Left cardiac atrium (tissue), 4 donors: ENCODE results near the gene RAPGEF2. TPM values are rescaled to one million over a fixed set of nuclear protein-coding genes. Genes with fewer than 3 reads are reported as not detected.
"Not testable (repeated sequence)": the region's sequence is repeated elsewhere in the genome, so short reads cannot be mapped to it uniquely, and the experiment has no call there.

Source experiments
- ATAC-seq, 2 donors: fragments of 200-7000 bp; cut with Tn5 transposase; one replicate each; pipeline ENCODE4 v1.9.1; 2020; ENCODE audit warnings: mild to moderate bottlenecking in 2 of 2, moderate library complexity in 2 of 2
- DNase-seq: peaks from one replicate; pipeline ENCODE4 v3.0.0-alpha.2; 2020
- intact Hi-C, 2 donors: fragments of 100-400 bp; cut with DNase I; formaldehyde crosslinking; loops; one replicate each; pipeline versions ENCODE4 v1.14.1 to v1.15.1; 2022 to 2023
- total RNA-seq, 2 donors: library from RNA; stranded (reverse); fragmentation: NEBNext Ultra II Directional; extraction: Animal tissue kit (Norgen Biotek cat#: 25700); gene quantifications; one replicate each; pipeline ENCODE4 v1.2.1, GENCODE V29; 2021
- donor health status: DM: no; HTN: yes; CAD: no.
- donor health status: DM: no; HTN: yes; CAD: no; lungs with severe emphysema.
- donor health status: DM: yes; HTN: yes; CAD: no.
- donor health status: Dilated cardiomyopathy.

The RAPGEF2 gene
- total RNA-seq, 2 donors from 2014 or later: 28.0 to 38.0 TPM

DNA sequence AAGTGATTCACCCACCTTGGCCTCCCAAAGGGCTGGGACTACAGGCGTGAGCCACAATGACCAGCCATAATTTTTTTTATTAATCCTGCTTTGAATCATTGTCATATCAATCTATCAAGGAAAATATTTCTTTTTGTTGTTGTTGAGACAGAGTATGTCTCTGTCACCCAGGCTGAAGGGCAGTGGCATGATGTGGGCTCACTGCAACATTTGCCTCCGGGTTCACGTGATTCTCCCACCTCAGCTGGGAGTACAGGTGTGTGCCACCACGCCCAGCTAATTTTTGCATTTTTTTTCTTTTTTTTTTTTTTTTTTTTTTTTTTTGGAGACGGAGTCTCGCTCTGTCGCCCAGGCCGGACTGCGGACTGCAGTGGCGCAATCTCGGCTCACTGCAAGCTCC is 8.7 kb upstream of the RAPGEF2 start:
- intact Hi-C loops, DNase-seq, ATAC-seq: not testable (repeated sequence)

DNA sequence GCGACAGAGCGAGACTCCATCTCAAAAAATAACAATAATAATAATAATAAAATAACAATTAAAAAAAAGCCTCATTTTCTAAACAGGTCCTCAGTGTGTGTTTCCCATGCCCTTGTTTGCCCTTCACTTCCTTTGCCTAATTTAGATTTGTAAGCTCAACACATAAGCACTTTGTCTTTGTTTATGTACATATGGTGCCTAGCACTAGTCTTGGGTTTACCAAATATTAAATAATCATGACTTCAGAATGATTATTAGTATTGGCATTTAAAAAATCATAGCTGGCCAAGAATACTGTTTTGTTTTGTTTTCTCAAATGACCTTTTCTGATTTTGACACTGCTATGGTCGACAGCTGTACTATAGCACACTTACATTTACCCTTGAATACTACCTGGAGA is 6.4 kb upstream of the RAPGEF2 start:
- ATAC-seq (no peak), DNase-seq (no peak)
- intact Hi-C loops: no loop called here

DNA sequence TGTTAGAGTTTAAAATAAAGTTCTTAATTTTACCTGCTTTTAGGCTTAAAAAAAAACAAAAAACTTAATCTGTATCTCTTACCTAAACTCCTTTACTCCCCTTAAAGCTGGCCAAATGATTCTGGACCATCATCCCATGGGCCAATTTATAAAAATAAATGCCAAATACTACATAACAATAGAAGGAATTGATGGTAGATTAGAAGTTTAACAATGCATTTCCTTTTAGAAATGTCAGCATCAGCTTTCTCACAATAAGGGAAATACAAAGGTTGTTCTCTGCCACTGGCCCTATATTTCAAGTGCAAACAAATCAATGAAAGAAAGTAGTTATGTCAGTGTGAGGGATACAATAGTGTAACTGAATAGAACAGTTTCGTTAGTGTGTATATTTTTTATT is 5.7 kb upstream of the RAPGEF2 start:
- no peak for ATAC-seq
- intact Hi-C loops: no loop called here
- no peak for DNase-seq

DNA sequence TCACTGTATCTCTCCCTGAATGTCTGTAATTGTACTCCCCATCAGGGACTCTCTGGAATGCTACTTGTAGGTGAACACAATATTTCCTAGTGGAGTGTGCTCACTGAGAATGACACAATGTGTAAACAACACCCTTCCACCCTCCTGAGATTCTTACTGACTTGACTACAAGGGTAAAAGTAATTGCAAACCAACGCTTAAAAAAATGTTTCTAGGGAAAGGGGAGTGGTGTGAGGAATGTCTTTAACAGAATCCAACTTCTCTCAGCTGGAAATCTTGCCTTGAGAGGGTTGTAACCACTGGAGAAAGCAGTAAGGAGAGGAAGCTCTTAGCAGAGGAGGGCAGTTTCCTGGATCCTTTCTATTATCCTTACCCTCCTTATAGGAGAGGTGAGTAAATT is 5.1 kb upstream of the RAPGEF2 start:
- intact Hi-C loops: no loop called here
- ATAC-seq: no peak
- no peak for DNase-seq

DNA sequence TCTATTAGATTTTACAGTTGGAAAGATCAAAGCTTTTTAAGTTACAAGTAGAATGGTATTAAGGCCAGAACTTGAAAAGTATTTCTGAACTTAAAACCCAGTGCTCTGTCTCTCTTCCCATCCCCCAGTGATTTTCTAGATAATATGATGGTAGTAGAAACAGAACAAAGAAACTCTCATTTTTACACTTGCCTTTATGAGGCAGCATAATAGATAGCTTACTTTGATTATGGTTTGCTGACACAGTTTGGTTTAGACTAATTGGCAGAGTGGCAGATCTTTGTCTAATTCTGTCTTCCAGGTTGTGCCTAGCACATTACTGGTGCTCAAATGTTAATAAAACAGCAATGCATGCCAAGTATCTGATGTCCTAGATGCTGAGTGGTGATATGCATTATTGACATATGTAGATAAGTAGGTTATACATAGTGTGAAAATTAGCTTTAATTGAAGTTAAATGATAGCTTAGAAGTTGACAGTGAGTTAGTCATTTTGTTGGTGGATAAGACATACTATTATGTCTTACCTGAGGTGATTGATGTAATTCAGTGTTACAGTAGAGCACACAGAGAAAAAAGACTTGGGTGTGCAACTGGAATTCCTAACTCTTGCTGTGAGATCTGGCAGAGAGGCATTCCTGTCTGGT is 4.3 kb upstream of the RAPGEF2 start:
- ATAC-seq: no peak
- no peak for DNase-seq
- intact Hi-C loops: no loop called here

DNA sequence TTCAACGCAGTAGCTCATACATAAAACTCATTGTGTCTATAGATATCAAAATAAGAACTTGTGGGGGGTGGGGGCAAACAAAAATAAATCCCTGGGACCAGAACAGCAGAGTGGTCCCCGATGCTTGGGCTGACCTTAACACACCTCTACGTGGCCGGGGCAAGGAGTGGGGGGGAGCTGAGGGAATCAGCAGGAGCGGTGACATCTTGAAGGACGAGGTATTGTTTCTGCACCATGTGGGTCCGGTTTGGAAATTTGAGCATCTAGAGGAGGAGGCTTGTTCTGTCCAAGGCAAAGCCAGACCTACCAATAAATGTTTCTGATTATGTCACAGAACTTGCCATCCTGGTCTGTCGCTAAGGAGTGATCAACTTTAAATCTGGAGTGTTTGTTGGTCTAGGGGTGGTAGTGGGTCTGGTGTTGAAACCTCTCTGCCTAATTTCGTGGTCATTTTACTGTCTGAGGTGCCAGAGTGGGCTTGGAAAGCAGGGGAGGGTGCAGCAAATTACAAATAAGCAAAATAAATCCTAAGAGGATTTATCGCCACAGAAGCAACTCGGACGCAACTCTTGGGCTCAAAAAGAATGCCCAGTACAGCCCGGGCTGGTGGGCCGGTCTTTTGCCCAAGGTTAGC is 774 bp upstream of the RAPGEF2 start:
- intact Hi-C loops: loop anchor here in 1 of 2 donors (5.0 kb wide), 1 partner anchor 245 kb away; no protein-coding TSS in a partner anchor
- DNase-seq: no peak
- ATAC-seq: peak in 1 of 2 donors; percentile 13

DNA sequence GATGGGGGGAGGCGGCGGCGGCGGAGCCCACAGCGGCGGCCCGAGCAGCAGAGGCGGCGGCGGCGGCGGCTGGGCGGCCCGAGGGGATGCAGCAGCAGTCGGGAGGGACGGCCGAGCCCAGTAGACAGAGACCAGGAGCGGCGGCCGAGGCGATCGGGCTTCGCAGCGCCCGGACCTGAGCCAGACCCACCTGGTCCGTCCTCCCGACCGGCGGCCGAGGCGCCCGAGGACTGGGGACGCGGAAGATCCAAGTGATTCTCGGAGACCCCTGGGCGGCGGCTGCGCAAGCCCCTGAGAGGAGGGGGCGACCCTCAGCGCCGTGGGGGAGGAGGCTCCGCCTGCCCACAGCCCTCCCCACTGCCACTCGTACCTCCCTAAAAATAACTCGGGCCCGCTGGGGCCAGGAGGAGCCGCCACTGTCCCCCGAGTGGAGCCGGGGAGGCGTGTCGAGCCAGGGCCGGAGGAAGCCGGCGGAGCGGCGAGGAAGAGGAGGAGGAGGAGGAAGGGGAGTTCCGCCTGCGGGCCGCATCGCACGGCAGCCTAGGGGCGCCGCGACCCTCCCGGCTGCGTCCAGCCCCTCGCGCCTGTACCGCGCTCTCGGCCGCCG is 608 bp downstream of the RAPGEF2 start:
- intact Hi-C loops: loop anchor here in 1 of 2 donors (5.0 kb wide), 1 partner anchor 246 kb away; no protein-coding TSS in a partner anchor
- peak; percentile 55 for DNase-seq
- ATAC-seq: peak; percentile 32 to 33

DNA sequence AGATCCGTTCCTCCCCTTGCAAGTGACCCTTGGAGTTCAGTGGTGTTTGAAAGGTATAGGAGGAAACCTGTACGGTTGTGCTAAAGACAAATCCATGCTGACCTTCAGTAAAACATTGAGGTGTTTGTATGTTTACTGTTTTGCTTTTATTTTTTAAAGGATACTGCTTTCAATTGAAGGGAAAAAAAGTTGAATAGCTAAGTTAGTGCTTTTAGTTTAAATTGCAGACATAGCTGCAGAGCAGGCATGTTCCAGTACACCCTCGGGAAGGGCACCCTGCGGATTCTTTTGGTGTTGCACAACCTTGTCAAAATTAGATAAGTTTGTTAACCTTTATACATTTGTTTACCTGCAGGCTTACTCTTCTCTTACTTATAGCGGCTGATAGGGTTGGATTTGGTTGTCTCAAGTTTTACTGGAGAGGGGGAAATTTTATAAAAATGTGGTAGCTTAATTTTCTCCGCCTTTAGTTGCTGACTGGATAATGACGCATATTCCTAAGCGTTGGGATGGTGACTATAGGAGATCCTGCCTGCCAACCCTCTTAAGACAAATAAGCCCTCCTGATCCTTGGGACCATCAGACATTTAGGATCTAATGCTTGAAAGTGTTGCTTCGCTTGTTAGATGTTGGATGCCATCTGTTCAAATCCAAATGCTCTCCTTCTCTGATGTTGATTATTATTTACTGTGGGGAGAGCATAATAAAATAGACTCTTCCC is 2.0 kb downstream of the RAPGEF2 start:
- no peak for DNase-seq
- ATAC-seq: no peak
- intact Hi-C loops: loop anchor here (5.0 kb wide), 2 partner anchors 67 to 248 kb away; no protein-coding TSS in a partner anchor

DNA sequence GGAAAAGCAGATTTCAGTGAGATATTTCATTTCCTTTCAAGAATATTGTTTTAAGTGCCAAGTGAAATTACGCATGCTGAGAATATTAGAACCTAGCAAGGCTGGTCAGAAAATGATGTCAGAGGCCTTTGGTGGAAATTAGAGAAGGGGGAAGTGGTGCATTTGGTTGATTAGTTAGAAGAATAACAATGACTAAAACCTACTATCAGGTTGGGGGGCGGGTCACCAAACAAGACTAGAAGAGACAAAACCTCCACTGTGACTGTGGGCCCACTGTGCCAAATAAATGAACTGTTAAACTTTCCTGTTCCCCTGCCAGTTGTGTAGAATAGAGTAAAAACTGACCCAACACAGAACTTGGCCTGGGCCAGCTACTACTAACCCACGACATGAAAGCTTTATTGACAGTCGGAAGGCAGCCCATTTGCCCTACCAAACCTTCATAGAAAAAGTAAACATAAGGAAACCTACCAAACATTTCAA is 2.9 kb downstream of the RAPGEF2 start:
- intact Hi-C loops: loop anchor here in 1 of 2 donors (5.0 kb wide), 1 partner anchor 66 kb away; no protein-coding TSS in a partner anchor
- peak; percentile 50 for DNase-seq
- ATAC-seq: no peak

DNA sequence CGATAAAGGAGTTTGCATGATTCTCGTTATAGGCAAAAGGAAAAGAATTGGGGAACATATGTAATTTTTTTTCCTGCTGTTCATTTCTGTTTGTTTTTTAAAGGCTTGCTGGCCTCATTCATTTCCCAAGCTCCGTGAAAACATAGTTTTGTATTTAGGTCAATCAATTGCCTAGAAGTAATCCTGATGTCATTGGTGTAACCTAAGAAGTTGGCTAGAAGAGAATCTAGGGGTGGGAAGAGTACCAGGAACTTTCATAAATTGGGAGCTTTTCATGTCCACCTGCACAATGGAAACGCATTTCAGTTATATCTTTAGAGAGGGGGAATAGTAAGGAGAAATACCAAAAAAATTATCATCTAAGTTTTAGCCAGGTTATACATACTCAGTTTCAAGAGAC is 3.8 kb downstream of the RAPGEF2 start:
- ATAC-seq (no peak), DNase-seq (no peak)
- intact Hi-C loops: loop anchor here in 1 of 2 donors (5.0 kb wide), 1 partner anchor 66 kb away; no protein-coding TSS in a partner anchor

DNA sequence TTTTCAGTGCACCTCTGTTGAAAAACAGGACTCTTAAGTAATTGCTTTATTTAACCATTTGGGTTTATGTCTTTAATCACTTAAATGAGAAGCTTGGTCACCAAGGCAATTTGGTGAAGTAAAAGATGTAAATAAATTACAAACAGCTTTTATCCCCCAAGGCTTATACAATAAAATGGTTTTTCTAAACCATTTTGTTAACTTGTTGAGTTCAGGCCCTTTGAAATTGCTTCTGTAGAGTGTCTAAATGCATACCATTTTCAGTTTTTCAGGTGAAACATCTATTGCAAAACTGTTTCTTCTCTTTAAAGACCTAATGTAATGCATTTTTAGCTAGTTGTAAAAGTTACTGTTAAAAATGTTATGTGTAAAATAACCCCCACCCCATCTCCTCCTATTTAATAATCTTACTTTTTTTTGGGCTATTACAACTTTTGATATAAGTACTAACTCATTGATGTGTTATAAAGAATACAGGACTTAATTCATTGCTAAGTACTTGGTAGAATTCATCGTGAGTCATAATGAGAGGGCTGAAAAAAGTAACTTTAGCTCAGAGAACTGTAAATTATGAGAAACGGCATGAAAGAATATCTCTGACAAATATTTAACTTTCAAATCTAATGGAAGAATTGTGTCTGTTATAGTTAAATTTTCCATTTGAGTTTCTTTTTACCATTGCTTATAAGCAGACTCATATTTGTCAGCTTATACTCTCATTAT is 4.5 kb downstream of the RAPGEF2 start:
- DNase-seq: no peak
- no peak for ATAC-seq
- intact Hi-C loops: loop anchor here in 1 of 2 donors (5.0 kb wide), 1 partner anchor 65 kb away; no protein-coding TSS in a partner anchor

DNA sequence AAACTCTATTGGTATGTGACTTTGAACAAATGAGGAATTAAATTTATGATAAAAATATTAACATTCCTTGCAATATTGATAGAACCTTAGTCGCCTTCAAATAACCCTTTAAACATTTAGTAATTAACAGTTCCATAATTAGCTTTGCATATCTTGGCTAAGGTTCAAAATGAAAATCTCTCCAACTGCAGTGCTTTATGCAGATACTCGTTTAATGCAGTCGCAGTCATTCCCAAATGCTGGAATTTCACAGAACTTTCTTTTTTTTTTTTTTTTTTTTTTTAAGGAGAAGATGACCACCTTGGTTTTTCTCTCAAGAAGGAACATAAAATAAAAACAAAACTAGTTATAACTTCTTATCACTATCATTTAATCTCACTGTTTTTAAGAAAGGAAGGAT is 5.2 kb downstream of the RAPGEF2 start:
- intact Hi-C loops: loop anchor here in 1 of 2 donors (5.0 kb wide), 1 partner anchor 64 kb away; no protein-coding TSS in a partner anchor
- DNase-seq (no peak), ATAC-seq (no peak)

DNA sequence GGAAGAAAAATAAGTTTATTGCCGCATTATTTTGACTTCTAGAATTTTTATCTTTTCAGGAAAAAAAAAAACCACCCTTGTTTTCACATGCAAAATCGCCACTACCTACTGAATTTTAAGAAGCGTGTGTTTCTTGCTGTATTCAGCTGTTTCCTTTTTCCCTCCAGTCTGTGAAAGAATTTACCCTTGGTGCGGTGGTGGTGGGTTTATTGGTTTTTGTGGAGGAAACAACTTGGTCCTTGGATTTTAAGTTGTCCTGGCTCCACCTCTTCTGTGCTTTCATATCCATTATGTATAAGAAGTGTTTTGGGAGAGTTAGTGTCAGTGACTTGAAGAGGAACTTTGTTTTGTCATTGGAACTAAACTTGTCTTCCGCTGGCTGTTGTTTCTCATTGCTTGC is 8.1 kb downstream of the RAPGEF2 start:
- ATAC-seq (no peak), DNase-seq (no peak)
- intact Hi-C loops: no loop called here

DNA sequence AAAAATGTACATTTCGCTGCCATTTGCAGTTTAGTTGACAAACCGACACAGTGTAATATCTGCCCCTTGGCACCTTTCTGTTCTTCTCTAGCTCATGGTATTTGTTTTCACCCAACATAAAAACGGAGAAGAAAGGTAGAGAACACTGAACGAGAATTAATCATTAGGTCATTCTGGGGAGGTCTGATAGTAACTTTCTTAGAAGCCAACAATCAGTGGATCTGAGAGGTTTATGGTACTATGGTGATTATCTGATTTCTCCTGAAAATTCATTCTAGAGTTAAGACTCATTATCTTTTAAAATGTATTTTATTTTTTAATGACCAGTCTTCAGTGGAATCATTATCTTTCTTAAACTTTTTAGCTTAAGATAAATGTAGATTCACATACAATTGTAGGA is 8.5 kb downstream of the RAPGEF2 start:
- no peak for DNase-seq
- intact Hi-C loops: no loop called here
- no peak for ATAC-seq

DNA sequence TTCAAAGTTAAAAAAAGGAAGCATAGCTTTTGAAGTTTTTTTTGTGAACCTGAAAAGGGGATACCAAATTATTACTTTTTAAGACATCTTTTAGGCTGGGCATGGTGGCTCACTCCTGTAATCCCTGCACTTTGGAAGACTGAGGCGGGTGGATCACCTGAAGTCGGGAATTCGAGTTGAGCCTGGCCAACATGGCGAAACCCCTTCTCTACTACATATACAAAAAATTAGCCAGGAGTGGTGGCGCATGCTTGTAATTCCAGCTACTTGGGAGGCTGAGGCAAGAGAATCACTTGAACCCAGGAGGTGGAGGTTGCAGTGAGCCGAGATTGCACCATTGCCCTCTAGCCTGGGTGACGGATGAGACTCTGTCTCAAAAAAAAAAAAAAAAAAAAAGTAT is 10.5 kb downstream of the RAPGEF2 start:
- DNase-seq, ATAC-seq, intact Hi-C loops: not testable (repeated sequence)

DNA sequence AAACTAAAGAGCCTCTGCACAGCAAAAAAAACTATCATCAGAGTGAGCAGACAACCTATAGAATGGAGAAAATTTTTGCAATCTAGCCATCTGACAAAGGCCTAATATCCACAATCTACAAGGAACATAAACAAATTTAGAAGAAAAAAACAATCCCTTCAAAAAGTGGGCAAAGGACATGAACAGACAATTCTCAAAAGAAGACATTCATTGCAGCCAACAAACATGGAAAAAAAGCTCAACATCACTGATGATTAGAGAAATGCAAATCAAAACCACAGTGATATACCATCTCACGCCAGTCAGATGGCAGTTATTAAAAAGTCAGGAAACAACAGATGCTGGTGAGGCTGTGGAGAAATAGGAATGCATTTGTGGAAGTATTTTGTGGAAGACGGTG is 13.2 kb downstream of the RAPGEF2 start:
- ATAC-seq, DNase-seq, intact Hi-C loops: not testable (repeated sequence)

DNA sequence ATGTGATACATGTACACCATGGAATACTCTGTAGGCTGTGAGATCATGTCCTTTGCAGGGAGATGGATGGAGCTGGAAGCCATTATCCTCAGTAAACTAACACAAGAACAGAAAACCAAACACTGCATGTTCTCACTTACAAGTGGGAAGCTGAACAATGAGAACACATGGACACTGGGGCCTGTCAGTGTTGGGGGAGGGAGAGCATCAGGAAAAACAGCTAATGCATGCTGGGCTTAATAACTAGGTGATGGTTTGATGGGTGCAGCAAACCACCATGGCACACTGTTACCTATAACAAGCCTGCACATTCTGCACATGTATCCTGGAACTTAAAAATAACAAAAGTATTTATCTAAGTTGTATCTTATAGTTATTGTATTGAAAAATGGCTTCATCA is 13.8 kb downstream of the RAPGEF2 start:
- ATAC-seq, DNase-seq, intact Hi-C loops: not testable (repeated sequence)

DNA sequence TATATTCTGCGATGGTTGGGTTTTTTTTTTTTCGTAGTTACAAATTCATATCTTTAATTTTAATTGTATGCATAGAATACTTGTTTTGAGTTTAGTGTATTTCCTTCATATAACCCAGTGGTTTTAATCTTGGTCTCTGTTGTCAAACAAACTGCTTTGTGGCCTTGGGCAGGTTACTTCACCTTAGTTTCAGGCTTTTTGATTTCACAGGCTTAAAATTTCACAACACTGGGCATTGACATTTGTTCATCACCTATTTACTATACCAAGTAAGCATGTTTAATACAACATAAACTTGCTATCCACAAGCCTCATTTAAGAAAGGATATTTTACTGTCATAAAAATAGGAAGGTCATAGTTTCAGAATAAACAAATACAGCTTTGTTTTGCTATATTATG is 14.7 kb downstream of the RAPGEF2 start:
- ATAC-seq (no peak), DNase-seq (no peak)
- intact Hi-C loops: no loop called here

DNA sequence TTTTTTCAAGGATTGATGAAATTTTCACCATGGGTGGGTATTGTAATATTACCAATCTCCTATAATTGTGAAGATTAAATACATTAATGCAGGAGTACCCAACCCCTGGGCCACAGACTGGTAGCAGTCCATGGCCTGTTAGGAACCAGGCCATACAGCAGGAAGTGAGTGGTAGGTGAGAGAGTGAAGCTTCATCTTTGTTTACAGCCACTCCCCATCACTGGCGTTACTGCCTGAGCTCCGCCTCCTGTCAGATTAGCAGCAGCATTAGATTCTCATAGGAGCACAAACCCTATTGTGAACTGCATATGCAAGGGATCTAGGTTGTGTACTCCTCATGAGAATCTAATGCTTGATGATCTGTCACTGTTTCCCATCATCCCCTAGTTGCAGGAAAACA is 15.1 kb downstream of the RAPGEF2 start:
- ATAC-seq: no peak
- intact Hi-C loops: no loop called here
- DNase-seq: no peak
